CD14-positive monocyte (primary cell): ENCODE measurements around the gene NIPAL4. TPM values are rescaled to one million over a fixed set of nuclear protein-coding genes. Genes with fewer than 3 reads are reported as not detected.

Experiments used
- DNase-seq, 3 donors: peaks; one replicate each; pipeline ENCODE4 v3.0.0-alpha.2; 2011 to 2022
- H2AFZ ChIP-seq: 2 replicates; pipeline ENCODE4 v1.6.0; 2012; ENCODE audit warnings: mild to moderate bottlenecking, low read depth, low read length, inconsistent platforms; ENCODE audit not compliant: insufficient read depth, poor library complexity, severe bottlenecking
- H3K27ac ChIP-seq, 2 donors: 1 replicate in 1 of 2; 2 replicates in 1 of 2; pipeline ENCODE4 v1.5.1; 2012 to 2013; ENCODE audit warnings: low read length in 2 of 2, control low read depth in 1 of 2, inconsistent platforms in 1 of 2, low read depth in 1 of 2, mild to moderate bottlenecking in 1 of 2
- H3K27me3 ChIP-seq, 2 donors: one replicate each; pipeline versions ENCODE4 v1.6.0 to v1.6.1; 2011 to 2013; ENCODE audit warnings: low read length in 2 of 2; ENCODE audit not compliant: control insufficient read depth in 2 of 2, insufficient read depth in 2 of 2
- H3K36me3 ChIP-seq, 2 donors: replicated peaks in 1 of 2; 1 replicate in 1 of 2; 2 replicates in 1 of 2; pipeline versions ENCODE4 v1.5.1 to v1.6.1; 2012 to 2013; ENCODE audit warnings: low read length in 2 of 2, control low read depth in 1 of 2, inconsistent platforms in 1 of 2, mild to moderate bottlenecking in 1 of 2; ENCODE audit not compliant: insufficient read depth in 2 of 2, control insufficient read depth in 1 of 2
- H3K4me1 ChIP-seq, 2 donors: 1 replicate in 1 of 2; 2 replicates in 1 of 2; pipeline versions ENCODE4 v1.5.1 to v1.6.1; 2012 to 2013; ENCODE audit warnings: low read length in 2 of 2, control low read depth in 1 of 2, inconsistent platforms in 1 of 2, mild to moderate bottlenecking in 1 of 2, moderate library complexity in 1 of 2; ENCODE audit not compliant: insufficient read depth in 2 of 2, control insufficient read depth in 1 of 2
- H3K4me2 ChIP-seq: replicated peaks from 2 replicates; pipeline ENCODE3; 2012; ENCODE audit warnings: low read length, moderate library complexity, mild to moderate bottlenecking; ENCODE audit not compliant: poor library complexity, severe bottlenecking; ENCODE audit errors: extremely low read depth
- H3K4me3 ChIP-seq, 3 experiments: fragments of 200-600 bp in 1 of 3; sonication (generic) in 1 of 3; replicated peaks in 1 of 3; 1 replicate in 2 of 3; 2 replicates in 1 of 3; pipeline ENCODE4 v1.5.1; 2011 to 2013; ENCODE audit warnings: low read length in 3 of 3, mild to moderate bottlenecking in 3 of 3, control low read depth in 2 of 3, low read depth in 2 of 3, inconsistent platforms in 1 of 3, moderate library complexity in 1 of 3
- H3K79me2 ChIP-seq: 2 replicates; pipeline ENCODE4 v1.6.0; 2012; ENCODE audit warnings: mild to moderate bottlenecking, control low read depth, inconsistent platforms, low read length, moderate library complexity; ENCODE audit not compliant: insufficient read depth
- H3K9ac ChIP-seq: 2 replicates; pipeline ENCODE4 v1.6.0; 2017; ENCODE audit warnings: low read length, mild to moderate bottlenecking; ENCODE audit not compliant: insufficient read depth, poor library complexity, severe bottlenecking
- H3K9me3 ChIP-seq, 2 donors: replicated peaks in 1 of 2; 1 replicate in 1 of 2; 2 replicates in 1 of 2; pipeline versions ENCODE4 v1.5.1 to v1.6.1; 2012 to 2013; ENCODE audit warnings: low read length in 2 of 2, control low read depth in 1 of 2; ENCODE audit not compliant: control insufficient read depth in 1 of 2, insufficient read depth in 1 of 2
- H4K20me1 ChIP-seq: 2 replicates; pipeline ENCODE4 v1.6.0; 2012; ENCODE audit warnings: mild to moderate bottlenecking, low read length, control low read depth, moderate library complexity; ENCODE audit not compliant: insufficient read depth
- H3K27ac Mint-ChIP-seq, 7 donors: one replicate each; pipeline ENCODE4 v1.8.0; 2020; ENCODE audit warnings: mild to moderate bottlenecking in 7 of 7, mixed read lengths in 7 of 7, moderate library complexity in 6 of 7, inconsistent platforms in 2 of 7
- H3K27me3 Mint-ChIP-seq, 3 donors: one replicate each; pipeline ENCODE4 v1.8.0; 2021 to 2022; ENCODE audit warnings: low read depth in 3 of 3, mild to moderate bottlenecking in 3 of 3, mixed read lengths in 3 of 3, moderate library complexity in 3 of 3, inconsistent platforms in 1 of 3
- H3K36me3 Mint-ChIP-seq, 2 donors: one replicate each; pipeline ENCODE4 v1.8.0; 2020; ENCODE audit warnings: mixed read lengths in 2 of 2, inconsistent platforms in 1 of 2, mild to moderate bottlenecking in 1 of 2
- H3K4me1 Mint-ChIP-seq: one replicate; pipeline ENCODE4 v1.8.0; 2020; ENCODE audit warnings: mild to moderate bottlenecking, mixed read lengths
- H3K4me3 Mint-ChIP-seq, 2 donors: one replicate each; pipeline ENCODE4 v1.8.0; 2020; ENCODE audit warnings: mild to moderate bottlenecking in 2 of 2, mixed read lengths in 2 of 2, moderate library complexity in 1 of 2
- H3K9me3 Mint-ChIP-seq, 7 donors: one replicate each; pipeline ENCODE4 v1.8.0; 2020 to 2022; ENCODE audit warnings: mixed read lengths in 7 of 7, mild to moderate bottlenecking in 6 of 7, moderate library complexity in 6 of 7, inconsistent platforms in 2 of 7
- CTCF ChIP-seq: fragments of 200-600 bp; IDR thresholded peaks from one replicate; pipeline ENCODE4 v1.8.0; 2022; ENCODE audit warnings: antibody characterized with exemption, mild to moderate bottlenecking
- WGBS: methylation state at CpG from one replicate; pipeline ENCODE4 v1.1.5; 2013; ENCODE audit warnings: missing lambda C conversion rate; ENCODE audit not compliant: insufficient coverage; 5-methylcytosine and 5-hydroxymethylcytosine counted together
- intact Hi-C, 2 donors: fragments of 100-400 bp; cut with micrococcal nuclease; formaldehyde crosslinking; loops; one replicate each; pipeline versions ENCODE4 v1.15.0 to v1.15.1; 2023
- polyA plus RNA-seq, 3 donors: library from polyadenylated mRNA; depleted of rRNA in 1 of 3; unstranded in 2 of 3; stranded (reverse) in 1 of 3; fragments of 300-500 nt in 2 of 3; fragments of >200 nt in 1 of 3; fragmentation: Illumina TruSeq in 2 of 3; gene quantifications; 1 replicate in 2 of 3; 2 replicates in 1 of 3; pipeline ENCODE4 v1.2.3, GENCODE V29; 2012 to 2021

The NIPAL4 gene
- polyA plus RNA-seq, 3 donors, result 0.04 to 2.3 TPM; not detected in 1

DNA sequence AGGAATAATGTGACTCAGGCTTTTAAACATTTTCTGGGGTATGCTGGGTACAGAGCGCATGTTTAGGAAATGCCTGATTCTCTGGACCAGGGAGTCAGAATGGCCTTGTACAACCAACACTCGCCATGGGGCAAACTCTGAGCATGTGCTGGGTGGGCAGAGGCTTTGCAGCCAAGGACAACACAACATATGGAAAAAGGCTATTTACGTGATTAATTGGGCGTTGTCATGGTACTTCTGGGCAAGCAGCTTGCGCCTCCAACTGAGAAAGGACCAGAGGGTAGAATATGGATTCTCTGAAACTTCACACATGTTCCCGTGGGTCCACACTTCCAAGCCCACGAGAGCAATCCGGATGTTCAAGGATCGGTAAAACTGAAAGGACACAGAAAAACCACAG, 49.1 kb downstream of the NIPAL4 start:
- TF ChIP-seq CTCF, result no peak
- intact Hi-C loops, result no loop called here
- H3K9me3 Mint-ChIP-seq, result peaks cover 0 to 4% (median 0%) of the 10 kb centered on the region in 7 donors
- H2AFZ ChIP-seq, result no peak overlapping the region
- H3K36me3 Mint-ChIP-seq, result peaks cover 86 to 91% of the 10 kb centered on the region in 2 donors
- no peak overlapping the region for H3K4me2 ChIP-seq
- no peak overlapping the region for H3K4me3 Mint-ChIP-seq
- 100% methylated on average over 3 of the region's 9 CpGs for WGBS
- H4K20me1 ChIP-seq, result no peaks in the 10 kb centered on the region
- H3K27ac ChIP-seq, result no peak overlapping the region
- H3K79me2 ChIP-seq, result no peaks in the 10 kb centered on the region
- H3K36me3 ChIP-seq, result peaks cover 41 to 93% of the 10 kb centered on the region in 2 donors
- peaks cover 0 to 5% (median 1%) of the 10 kb centered on the region in 3 donors for H3K27me3 Mint-ChIP-seq
- H3K9me3 ChIP-seq, result no peaks in the 10 kb centered on the region
- DNase-seq, result no peak
- peaks cover 6 to 9% of the 10 kb centered on the region in 2 donors for H3K4me1 ChIP-seq
- H3K27ac Mint-ChIP-seq, result peak overlapping the region in 2 of 7 donors; percentile 43 to 49
- peaks cover 8% of the 10 kb centered on the region for H3K4me1 Mint-ChIP-seq
- H3K9ac ChIP-seq, result no peak overlapping the region
- H3K4me3 ChIP-seq, result no peak overlapping the region
- no peaks in the 10 kb centered on the region for H3K27me3 ChIP-seq

GRCh38 chr5:157509587-157509986, 49.6 kb downstream of the NIPAL4 start:
- intact Hi-C loops, result no loop called here

More at GRCh38 chr5:157509587-157509986, 49.6 kb downstream of the NIPAL4 start:
- H4K20me1 ChIP-seq, result no peaks in the 10 kb centered on the region
- peaks cover 6 to 9% of the 10 kb centered on the region in 2 donors for H3K4me1 ChIP-seq
- H3K4me1 Mint-ChIP-seq, result peaks cover 8% of the 10 kb centered on the region
- no peak overlapping the region for H2AFZ ChIP-seq
- no peak overlapping the region for H3K4me3 Mint-ChIP-seq
- peaks cover 41 to 93% of the 10 kb centered on the region in 2 donors for H3K36me3 ChIP-seq
- H3K4me2 ChIP-seq, result no peak overlapping the region
- DNase-seq, result no peak
- no peak overlapping the region for H3K4me3 ChIP-seq
- H3K27ac ChIP-seq, result no peak overlapping the region
- no peak for TF ChIP-seq CTCF
- peaks cover 0 to 5% (median 1%) of the 10 kb centered on the region in 3 donors for H3K27me3 Mint-ChIP-seq
- H3K79me2 ChIP-seq, result no peaks in the 10 kb centered on the region
- no peak overlapping the region for H3K27ac Mint-ChIP-seq
- H3K9ac ChIP-seq, result no peak overlapping the region
- H3K9me3 Mint-ChIP-seq, result peaks cover 0 to 4% (median 0%) of the 10 kb centered on the region in 7 donors
- no peaks in the 10 kb centered on the region for H3K27me3 ChIP-seq
- peaks cover 83 to 86% of the 10 kb centered on the region in 2 donors for H3K36me3 Mint-ChIP-seq
- no peaks in the 10 kb centered on the region for H3K9me3 ChIP-seq
